Measurements from ENCODE around the gene ZFP30.
"Not testable (repeated sequence)": the region's sequence is repeated elsewhere in the genome, so short reads cannot be mapped to it uniquely, and the experiment has no call there.

ZFP30 gene

GRCh38 chr19:37655301-37655688 lies at the start of gene ZFP30:
TSS of gene ZFP30 (minus strand) at chr19:37655465. CDS start at chr19:37647822, 7,643 bp downstream.
- DNase-seq (ENCODE audit: low read depth, low spot score), result peak; percentile 47

- no peak for DNase-seq (ENCODE audit: low read depth, low spot score)
Observed at GRCh38 chr19:37699057-37699456, 43.8 kb upstream of the ZFP30 start.

GRCh38 chr19:37698216-37698615 lies 43.0 kb upstream of the ZFP30 start:
- DNase-seq (ENCODE audit: low read depth, low spot score), result no peak

GRCh38 chr19:37695144-37695899 lies 40.1 kb upstream of the ZFP30 start:
- DNase-seq (ENCODE audit: low read depth, low spot score), result no peak

- no peak for DNase-seq (ENCODE audit: low read depth, low spot score)
Observed at GRCh38 chr19:37692956-37693620, 37.8 kb upstream of the ZFP30 start.

GRCh38 chr19:37691881-37692504 lies 36.7 kb upstream of the ZFP30 start:
- peak; percentile 53 for DNase-seq (ENCODE audit: low read depth, low spot score)

GRCh38 chr19:37683520-37683919 lies 28.3 kb upstream of the ZFP30 start:
- no peak for DNase-seq (ENCODE audit: low read depth, low spot score)

- no peak for DNase-seq (ENCODE audit: low read depth, low spot score)
Observed at GRCh38 chr19:37669450-37669914, 14.2 kb upstream of the ZFP30 start.

GRCh38 chr19:37657157-37657556 lies 1.9 kb upstream of the ZFP30 start:
- not testable (repeated sequence) for DNase-seq (ENCODE audit: low read depth, low spot score)

GRCh38 chr19:37655689-37656371 lies 565 bp upstream of the ZFP30 start:
- peak; percentile 33 for DNase-seq (ENCODE audit: low read depth, low spot score)

GRCh38 chr19:37654629-37655300 lies 500 bp downstream of the ZFP30 start:
- DNase-seq (ENCODE audit: low read depth, low spot score), result no peak

- DNase-seq (ENCODE audit: low read depth, low spot score), result no peak
Observed at GRCh38 chr19:37654118-37654517, 1.1 kb downstream of the ZFP30 start.

- DNase-seq (ENCODE audit: low read depth, low spot score), result no peak
Observed at GRCh38 chr19:37635076-37636056, 19.9 kb downstream of the ZFP30 start.

- DNase-seq (ENCODE audit: low read depth, low spot score), result no peak
Observed at GRCh38 chr19:37594982-37595382, 60.3 kb downstream of the ZFP30 start.

GRCh38 chr19:37594304-37594981 lies 60.8 kb downstream of the ZFP30 start, which contains the start of the genes ZNF540 and ZNF571:
TSS of gene ZNF540 (plus strand) at chr19:37594876. CDS start at chr19:37598448, 3,572 bp downstream.
TSS of gene ZNF571 (minus strand) at chr19:37594792. CDS start at chr19:37586676, 8,116 bp downstream.
- DNase-seq (ENCODE audit: low read depth, low spot score), result peak; percentile 68

GRCh38 chr19:37593996-37594303 lies 61.3 kb downstream of the ZFP30 start:
- peak; percentile 1 for DNase-seq (ENCODE audit: low read depth, low spot score)

GRCh38 chr19:37583340-37583739 lies 71.9 kb downstream of the ZFP30 start:
- no peak for DNase-seq (ENCODE audit: low read depth, low spot score)

GRCh38 chr19:37572203-37572602 lies 83.1 kb downstream of the ZFP30 start:
- DNase-seq (ENCODE audit: low read depth, low spot score), result no peak

- DNase-seq (ENCODE audit: low read depth, low spot score), result no peak
Observed at GRCh38 chr19:37565370-37565669, 89.9 kb downstream of the ZFP30 start.
